GM12864 (cell line): ENCODE results near the gene NRCAM.
A peak's percentile ranks its signal among the peaks of the same experiment; 100 is the strongest.

Experiments
- DNase-seq: peaks from one replicate; pipeline ENCODE4 v3.0.0-alpha.2; 2011; ENCODE audit warnings: low read depth
- H3K4me3 ChIP-seq: 2 replicates; pipeline ENCODE4 v1.5.1; 2011; ENCODE audit warnings: mild to moderate bottlenecking, low read depth, low read length, control low read depth
- CTCF ChIP-seq: IDR thresholded peaks from 2 replicates; pipeline ENCODE4 v1.5.1; 2011; ENCODE audit warnings: low read depth, mild to moderate bottlenecking, moderate library complexity, low read length, control low read depth, inconsistent platforms; ENCODE audit errors: missing control alignments

NRCAM gene

GRCh38 chr7:108156897-108157605, 299.2 kb downstream of the NRCAM start:
- H3K4me3 ChIP-seq, result no peak overlapping the region
- no peak for DNase-seq
- TF ChIP-seq CTCF, result no peak

DNA sequence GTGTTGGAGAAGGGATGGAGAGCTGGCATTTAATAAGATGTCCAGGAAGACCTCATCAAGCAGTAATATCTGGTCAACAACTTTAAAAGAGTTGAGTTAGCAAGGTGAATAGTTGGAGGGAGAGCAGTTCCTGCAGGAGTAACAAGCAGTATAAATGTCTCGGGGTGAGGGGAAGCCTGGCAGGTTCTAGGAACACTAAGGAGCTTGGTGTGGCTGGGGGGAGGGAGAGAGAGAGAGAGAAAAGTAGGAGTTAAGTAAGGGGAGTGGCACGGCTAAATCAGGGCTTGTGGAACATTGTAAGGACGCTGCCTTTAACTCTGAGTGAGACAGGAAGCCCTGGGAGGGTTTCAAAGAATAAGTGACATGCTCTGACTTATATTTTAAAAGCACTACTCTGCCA, 304.0 kb downstream of the NRCAM start:
- no peak for TF ChIP-seq CTCF
- H3K4me3 ChIP-seq, result no peak overlapping the region
- DNase-seq, result no peak

- no peak for TF ChIP-seq CTCF
- no peak overlapping the region for H3K4me3 ChIP-seq
- DNase-seq, result no peak
These were observed 306.3 kb downstream of the NRCAM start for GRCh38 chr7:108149908-108150307.

DNA sequence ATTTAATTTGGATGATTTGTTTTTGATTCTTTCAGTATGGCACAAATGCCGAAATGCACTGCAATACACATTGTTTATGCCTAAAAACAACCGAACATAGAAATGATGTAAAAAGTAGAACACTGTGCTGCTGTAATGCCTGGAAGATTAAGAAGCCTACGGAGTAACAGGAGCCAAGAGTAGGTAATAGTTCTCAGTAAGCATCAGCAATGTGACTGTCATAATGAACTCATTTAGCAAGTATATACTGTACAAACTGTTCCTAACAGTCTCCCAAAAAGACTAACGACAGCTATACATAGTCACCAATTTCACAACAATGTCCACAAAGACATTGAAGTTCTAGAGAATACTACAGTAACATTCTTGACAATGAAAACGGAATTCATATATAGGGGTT, 307.1 kb downstream of the NRCAM start:
- no peak overlapping the region for H3K4me3 ChIP-seq
- no peak for TF ChIP-seq CTCF
- no peak for DNase-seq

- no peak for DNase-seq
- H3K4me3 ChIP-seq, result no peak overlapping the region
- no peak for TF ChIP-seq CTCF
These were observed 309.1 kb downstream of the NRCAM start for GRCh38 chr7:108147031-108147563.

DNA sequence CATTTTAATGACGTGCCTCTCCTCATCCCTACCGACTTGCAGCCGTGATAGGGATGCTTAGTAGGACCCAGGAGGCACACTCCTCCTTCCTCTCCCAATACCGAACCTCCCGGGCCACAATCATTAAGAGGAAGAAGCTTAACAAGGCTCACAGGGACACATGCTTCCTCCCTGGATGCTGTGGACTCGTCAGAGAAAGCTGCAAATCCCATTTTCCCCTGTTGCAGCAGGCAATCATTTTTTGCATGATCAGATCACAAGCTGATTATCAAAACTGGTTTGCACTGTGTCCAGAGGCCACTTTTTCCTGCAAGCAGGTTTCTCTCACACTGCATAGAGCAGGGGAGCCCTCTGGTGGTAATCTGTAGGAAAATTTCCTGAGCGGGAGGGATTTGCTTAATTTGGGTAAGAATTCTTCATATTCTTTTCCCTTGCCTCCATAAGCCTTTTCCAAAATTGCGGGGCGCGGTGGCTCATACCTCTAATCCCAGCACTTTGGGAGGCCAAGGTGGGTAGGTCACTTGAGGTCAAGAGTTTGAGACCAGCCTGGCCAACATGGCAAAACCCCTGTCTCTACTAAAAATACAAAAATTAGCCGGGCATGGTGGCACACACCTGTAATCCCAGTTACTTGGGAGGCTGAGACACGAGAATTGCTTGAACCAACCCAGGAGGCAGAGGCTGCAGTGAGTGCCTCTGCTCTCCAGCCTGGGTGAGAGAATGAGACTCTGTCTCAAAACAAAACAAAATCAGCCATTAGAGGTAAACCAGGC, 310.0 kb downstream of the NRCAM start:
- peak; percentile 84 for TF ChIP-seq CTCF
- peak; percentile 22 for DNase-seq
- H3K4me3 ChIP-seq, result no peak overlapping the region
